ENCODE measurements around the gene ZNF331. TPM values are rescaled to one million over a fixed set of nuclear protein-coding genes. Genes with fewer than 3 reads are reported as not detected.

The ZNF331 gene
- total RNA-seq, 1 donor from 2014 or later, result 25.7 TPM

DNA sequence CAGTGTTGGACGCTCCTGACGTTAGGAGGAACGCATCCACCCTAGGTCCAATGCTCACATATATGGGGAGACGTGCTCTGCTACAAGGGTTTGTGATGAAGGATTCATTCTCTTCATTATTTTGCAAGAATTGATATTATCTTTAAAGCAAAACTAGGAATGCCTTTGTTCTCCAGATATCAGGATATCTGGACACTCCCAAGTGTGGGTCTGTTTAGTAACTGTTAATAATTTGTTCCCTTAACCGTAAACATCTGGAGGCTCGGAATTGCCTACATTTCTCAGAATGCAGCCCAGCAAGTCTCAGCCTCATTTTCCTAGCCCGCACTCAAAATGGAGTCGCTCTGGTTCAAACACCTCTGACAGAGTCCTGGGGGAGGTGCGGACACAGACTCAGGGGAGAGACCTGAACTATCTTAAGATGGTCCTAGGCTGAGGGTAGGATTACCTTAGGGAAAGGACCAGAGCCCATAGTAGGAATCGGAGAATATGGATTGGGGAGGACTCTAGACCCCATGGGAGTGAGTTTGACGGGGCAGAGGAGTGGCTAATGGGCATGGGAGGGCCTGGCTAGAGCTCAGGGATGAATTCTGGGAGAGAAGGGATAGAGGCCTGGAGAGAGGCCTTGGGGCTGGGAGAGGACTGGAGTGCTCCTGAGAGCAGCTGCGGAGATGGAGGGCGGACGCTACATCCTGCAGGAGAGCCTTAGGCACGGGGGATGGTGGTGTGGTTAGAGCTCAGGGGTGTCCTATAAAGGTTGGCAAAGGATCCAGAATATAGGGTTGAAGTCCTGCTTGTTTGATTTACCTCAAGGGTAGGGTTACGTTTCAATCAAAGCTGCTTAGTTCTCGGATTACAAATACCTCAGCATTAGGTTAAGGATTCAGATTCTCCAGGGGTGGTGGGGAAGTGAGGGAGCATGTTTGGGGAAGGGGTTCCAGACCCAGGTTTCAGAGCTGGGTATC is 43.2 kb downstream of the ZNF331 start:
- Mint-ChIP-seq H3K36me3 (peaks cover 32% of the 10 kb centered on the region), H3K27me3 (no peaks in the 10 kb centered on the region), H3K27ac (no peak overlapping the region), H3K4me1 (ENCODE audit: unreplicated experiment) (no peaks in the 10 kb centered on the region), H3K9me3 (peaks cover 10% of the 10 kb centered on the region), H3K4me3 (no peak overlapping the region)
- no peak for TF ChIP-seq CTCF (conservative IDR thresholded peaks at IDR 0.05)
- DNase-seq (ENCODE audit: extremely low spot score, unreplicated experiment), result no peak

DNA sequence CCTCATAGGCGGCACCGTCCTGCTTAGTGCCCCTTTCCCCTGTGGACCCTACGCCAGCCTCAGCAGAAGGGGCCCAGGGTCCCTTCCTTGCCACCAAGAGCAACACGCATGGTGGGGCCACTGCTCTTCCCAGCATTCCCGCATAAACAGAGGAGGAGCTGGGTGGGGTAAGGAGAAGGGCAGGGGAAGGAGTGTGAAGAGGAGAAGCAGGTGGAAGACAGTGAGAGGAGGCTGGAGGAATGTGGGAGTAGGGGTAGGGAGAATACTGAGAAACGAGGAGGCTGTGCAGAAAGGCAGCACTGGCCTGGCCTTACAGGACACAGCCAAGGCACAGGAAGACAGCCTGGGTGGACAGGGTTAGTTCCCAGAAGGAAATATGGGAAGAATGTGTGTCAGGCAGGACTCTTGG is 43.9 kb downstream of the ZNF331 start:
- DNase-seq (ENCODE audit: extremely low spot score, unreplicated experiment), result no peak
- H3K27me3 Mint-ChIP-seq, result no peaks in the 10 kb centered on the region
- H3K4me3 Mint-ChIP-seq, result no peak overlapping the region
- H3K9me3 Mint-ChIP-seq, result peaks cover 6% of the 10 kb centered on the region
- no peak for TF ChIP-seq CTCF (conservative IDR thresholded peaks at IDR 0.05)
- H3K36me3 Mint-ChIP-seq, result peaks cover 25% of the 10 kb centered on the region
- no peak overlapping the region for H3K27ac Mint-ChIP-seq
- no peaks in the 10 kb centered on the region for H3K4me1 Mint-ChIP-seq (ENCODE audit: unreplicated experiment)

- Mint-ChIP-seq H3K4me1 (ENCODE audit: unreplicated experiment) (no peaks in the 10 kb centered on the region), H3K27me3 (no peaks in the 10 kb centered on the region)
Observed at GRCh38 chr19:53583181-53583580, 45.2 kb downstream of the ZNF331 start.

GRCh38 chr19:53586277-53586691 is 48.3 kb downstream of the ZNF331 start:
- Mint-ChIP-seq H3K36me3 (no peaks in the 10 kb centered on the region), H3K4me3 (no peak overlapping the region), H3K27me3 (no peaks in the 10 kb centered on the region), H3K9me3 (no peaks in the 10 kb centered on the region), H3K4me1 (ENCODE audit: unreplicated experiment) (no peaks in the 10 kb centered on the region), H3K27ac (no peak overlapping the region)
- DNase-seq (ENCODE audit: extremely low spot score, unreplicated experiment), result no peak
- TF ChIP-seq CTCF (conservative IDR thresholded peaks at IDR 0.05), result no peak

More at GRCh38 chr19:53583181-53583580, 45.2 kb downstream of the ZNF331 start:
- DNase-seq (ENCODE audit: extremely low spot score, unreplicated experiment), result no peak
- Mint-ChIP-seq H3K9me3 (no peaks in the 10 kb centered on the region), H3K4me3 (no peak overlapping the region), H3K27ac (no peak overlapping the region), H3K36me3 (peaks cover 12% of the 10 kb centered on the region)
- TF ChIP-seq CTCF (conservative IDR thresholded peaks at IDR 0.05), result no peak

GRCh38 chr19:53594811-53595509 is 57.0 kb downstream of the ZNF331 start:
- H3K4me3 Mint-ChIP-seq, result no peak overlapping the region
- H3K9me3 Mint-ChIP-seq, result no peaks in the 10 kb centered on the region
- TF ChIP-seq CTCF (conservative IDR thresholded peaks at IDR 0.05), result no peak
- no peaks in the 10 kb centered on the region for H3K27me3 Mint-ChIP-seq
- H3K27ac Mint-ChIP-seq, result no peak overlapping the region
- no peaks in the 10 kb centered on the region for H3K36me3 Mint-ChIP-seq
- no peak for DNase-seq (ENCODE audit: extremely low spot score, unreplicated experiment)
- no peaks in the 10 kb centered on the region for H3K4me1 Mint-ChIP-seq (ENCODE audit: unreplicated experiment)

All from type B pancreatic cell (in vitro differentiated cells).